GM23248 (cell line): ENCODE data around the gene MVD.

ENCODE experiments used
- EZH2 ChIP-seq: fragments of 200-600 bp; sonication (generic); IDR thresholded peaks from 2 replicates; pipeline ENCODE4 v1.6.1; 2018; ENCODE audit warnings: antibody characterized with exemption, mild to moderate bottlenecking; ENCODE audit not compliant: insufficient read depth, poor library complexity, severe bottlenecking
- EZH2phosphoT487 ChIP-seq: fragments of 200-600 bp; sonication (generic); IDR thresholded peaks from 2 replicates; pipeline ENCODE4 v1.6.1; 2018; ENCODE audit warnings: antibody characterized with exemption, moderate library complexity, mild to moderate bottlenecking, low read depth; ENCODE audit not compliant: insufficient read depth

- TF ChIP-seq EZH2 = no peak
- TF ChIP-seq EZH2phosphoT487 = no peak
These were observed 30.0 kb upstream of the MVD start for GRCh38 chr16:88692861-88693260.
